HG02840 (cell line): ENCODE measurements around the gene GJB2.
"Not testable (repeated sequence)": the region's sequence is repeated elsewhere in the genome, so short reads cannot be mapped to it uniquely, and the experiment has no call there.

Experiments
- ATAC-seq: cut with Tn5 transposase; IDR thresholded peaks from one replicate; pipeline ENCODE4 v1.9.1; 2021; ENCODE audit warnings: mild to moderate bottlenecking, moderate library complexity, moderate number of reproducible peaks; ENCODE audit not compliant: unreplicated experiment, low FRiP score

Gene GJB2

DNA sequence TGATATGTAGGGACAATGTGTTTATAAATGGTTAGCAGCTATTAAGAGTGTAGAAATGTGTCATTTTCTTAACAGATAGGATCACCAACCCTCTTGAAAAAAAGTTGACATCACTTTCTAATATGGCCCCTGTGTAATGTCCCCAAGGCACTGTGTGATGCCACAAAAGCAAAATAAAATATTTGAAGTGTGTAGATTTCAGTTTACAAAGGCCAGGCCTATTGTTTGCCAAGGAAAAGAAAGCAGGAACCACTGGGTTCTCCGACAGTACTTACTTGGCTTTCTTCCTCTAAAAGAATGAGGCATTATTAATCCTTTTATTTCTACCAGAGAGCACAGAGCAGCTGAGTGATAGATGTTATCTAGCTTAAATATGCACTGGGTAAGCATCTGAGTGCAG lies 21.4 kb downstream of the GJB2 start:
- no peak for ATAC-seq

DNA sequence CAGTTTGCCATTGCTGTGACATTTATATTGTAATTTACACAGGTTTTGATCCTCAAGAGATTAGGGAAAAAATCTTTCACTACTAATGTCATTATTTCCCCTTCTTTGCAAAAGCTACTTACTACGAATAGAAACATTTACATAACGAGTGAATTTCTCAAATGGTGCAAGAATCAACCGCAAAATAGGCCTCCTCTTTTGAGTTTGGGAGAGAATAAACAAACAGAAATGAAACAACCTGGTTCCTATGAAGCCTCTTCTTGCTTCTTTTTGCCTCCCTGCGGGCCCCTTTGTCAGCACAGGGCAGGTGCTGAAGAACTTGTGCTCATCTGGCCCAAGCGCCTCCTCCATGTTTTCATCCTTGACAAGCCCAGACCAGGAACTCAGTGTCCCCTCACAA lies 21.8 kb downstream of the GJB2 start:
- no peak for ATAC-seq

DNA sequence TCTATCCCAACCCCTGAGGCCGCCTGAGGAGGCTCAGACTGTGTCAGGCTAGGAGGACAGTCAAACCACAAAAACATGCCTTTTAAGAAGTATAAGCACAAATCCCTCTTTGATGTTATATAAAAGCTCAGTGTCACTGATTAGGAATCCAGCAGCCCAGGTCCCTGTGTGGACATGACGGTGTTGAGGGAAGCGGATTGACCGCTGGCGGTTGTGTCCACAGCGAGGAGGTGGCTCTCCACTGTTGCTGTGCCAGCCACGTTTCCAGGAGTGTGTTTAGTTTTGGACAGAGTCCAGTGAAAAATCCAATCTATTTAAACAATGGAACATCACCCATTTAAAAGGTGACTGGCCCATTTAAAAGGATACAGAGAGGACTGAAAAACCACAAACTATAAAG lies 24.3 kb downstream of the GJB2 start:
- no peak for ATAC-seq

DNA sequence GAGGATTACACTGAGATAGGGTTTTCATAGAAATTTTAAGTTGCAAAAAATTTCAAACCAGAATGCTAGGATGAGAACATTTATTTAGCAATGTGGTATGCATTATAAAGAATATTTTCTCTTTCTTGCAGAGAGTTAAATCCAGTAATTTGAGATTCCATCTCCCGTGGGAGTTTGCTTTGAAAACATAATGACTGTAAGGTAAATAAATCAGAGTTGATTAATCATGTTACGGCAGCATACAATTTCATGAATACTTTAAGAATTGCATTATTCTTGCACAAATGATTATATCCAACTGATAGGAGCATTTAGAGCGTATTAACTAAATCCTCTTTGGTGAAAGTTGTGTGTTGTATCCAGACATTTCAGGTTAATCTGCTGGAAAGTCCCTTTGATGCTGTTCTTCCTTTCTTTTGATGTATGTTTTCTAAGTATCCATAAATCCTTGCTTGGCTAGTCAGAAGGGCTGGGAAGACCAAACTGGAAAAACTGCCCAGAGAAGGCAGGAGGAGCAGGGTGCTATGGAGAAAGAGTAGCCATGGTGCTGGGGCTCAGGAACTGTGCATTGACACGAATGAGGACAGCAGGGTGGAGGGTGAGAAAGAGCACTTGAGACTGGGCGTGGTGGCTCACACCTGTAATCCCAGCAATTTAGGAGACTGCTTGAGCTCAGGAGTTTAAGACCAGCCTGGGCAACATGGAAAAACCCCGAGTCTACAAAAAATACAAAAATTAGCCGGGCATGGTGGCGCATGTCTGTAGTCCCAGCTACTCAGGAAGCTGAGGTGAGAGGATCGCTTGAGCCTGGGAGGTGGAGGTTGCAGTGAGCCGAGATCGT lies 27.1 kb downstream of the GJB2 start:
- no peak for ATAC-seq

DNA sequence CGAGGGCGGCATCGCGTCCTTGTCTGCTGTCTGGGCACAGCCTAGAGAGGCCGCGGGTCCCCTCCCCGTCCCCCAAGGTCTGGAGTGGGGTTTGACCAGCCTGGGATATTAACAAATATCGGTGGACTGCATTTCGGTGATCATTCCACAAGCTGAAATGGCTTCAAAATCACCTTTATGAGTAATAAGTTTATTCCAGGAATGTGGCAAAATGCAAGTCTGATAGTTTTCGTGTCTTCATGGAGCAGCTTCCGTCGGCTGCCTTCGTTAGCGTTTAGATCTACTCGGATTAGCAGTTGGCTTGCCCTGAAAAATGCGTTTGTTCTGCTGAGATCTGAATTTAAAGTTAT lies 30.8 kb downstream of the GJB2 start:
- ATAC-seq = no peak

DNA sequence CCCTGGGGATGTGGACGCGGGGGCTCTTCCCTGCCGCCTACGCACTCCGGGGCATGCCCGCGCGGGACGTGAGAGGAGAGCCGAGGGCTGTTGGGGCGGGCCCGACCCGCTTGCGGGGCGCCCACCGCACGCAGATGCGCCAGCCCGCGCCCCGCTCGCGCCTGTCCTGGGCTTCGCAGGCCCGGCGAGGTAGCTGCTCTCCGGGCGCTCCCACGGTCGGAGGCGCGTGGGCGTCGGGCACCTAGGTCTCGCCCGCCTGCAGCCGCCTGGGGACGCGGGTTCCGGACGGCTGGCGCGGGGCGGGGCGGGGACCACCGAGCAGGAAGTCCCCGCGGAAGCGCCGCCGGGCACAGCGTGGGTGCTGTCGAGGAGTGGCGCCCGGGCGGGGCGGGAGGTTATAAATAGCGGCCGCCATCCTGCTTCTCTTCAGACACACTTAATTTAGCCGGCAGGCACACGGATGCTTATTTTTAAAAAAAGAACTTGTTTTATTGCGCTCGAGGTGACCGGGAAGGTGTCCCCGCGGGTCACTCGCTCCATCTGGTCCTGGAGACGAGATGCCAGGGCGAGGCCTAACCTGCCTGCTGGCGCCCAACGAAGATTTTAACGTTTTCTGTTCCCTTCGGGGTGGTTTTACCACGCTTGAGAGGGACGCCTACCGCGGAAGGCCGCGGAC lies 31.3 kb downstream of the GJB2 start:
- ATAC-seq = peak; percentile 44

DNA sequence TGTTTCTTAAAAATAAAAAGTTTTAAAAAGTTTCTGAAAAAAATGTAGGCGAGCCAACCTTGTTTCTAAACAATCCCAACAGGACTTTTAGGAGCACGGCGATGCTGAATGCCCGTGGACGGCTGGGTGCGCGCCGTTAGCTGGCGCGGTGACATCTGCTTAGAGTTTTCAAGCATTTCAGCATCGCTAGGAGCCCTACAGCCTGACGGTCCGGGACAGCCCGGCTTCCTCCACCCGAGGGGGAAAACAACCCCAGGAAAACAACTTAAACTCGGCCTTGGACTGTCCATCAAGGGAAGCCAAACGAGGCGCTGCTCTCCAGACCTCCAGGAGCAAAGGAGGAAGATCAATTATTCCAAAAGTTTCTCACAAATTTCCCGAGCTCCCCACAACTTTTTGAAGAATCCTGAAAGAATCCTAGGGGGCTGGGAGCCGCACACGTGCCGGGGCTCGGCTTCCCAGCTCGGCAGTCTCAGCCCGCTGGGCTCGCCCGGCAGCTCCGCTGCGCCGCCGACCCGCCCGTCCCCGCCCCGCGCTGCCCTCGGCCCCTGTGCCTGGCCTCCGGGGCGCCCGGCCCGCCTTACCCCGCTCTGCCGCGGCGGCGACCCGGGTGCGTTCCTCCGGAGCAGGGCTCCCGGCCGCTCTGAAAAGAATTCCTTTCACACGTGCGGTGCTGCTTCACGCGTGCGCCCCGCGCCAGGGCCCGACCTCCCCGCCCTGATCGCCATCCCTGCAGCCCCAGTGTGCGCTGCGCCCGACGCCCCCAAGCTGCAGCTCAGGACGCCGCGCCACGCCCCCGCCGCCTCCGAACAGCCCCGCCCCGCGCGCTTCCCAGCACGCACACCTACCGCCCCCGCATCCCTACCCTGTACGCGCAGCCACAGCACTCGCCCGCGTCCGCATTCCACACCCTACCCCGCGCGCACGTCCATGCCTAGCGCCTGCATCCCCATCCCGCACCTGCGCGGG lies 32.1 kb downstream of the GJB2 start, which contains the start of gene GJA3:
GJA3 (minus strand) TSS at position 747 of the 969 bp plus-strand sequence. CDS start 17,764 bp downstream, outside the sequence.
- ATAC-seq = peak; percentile 54

DNA sequence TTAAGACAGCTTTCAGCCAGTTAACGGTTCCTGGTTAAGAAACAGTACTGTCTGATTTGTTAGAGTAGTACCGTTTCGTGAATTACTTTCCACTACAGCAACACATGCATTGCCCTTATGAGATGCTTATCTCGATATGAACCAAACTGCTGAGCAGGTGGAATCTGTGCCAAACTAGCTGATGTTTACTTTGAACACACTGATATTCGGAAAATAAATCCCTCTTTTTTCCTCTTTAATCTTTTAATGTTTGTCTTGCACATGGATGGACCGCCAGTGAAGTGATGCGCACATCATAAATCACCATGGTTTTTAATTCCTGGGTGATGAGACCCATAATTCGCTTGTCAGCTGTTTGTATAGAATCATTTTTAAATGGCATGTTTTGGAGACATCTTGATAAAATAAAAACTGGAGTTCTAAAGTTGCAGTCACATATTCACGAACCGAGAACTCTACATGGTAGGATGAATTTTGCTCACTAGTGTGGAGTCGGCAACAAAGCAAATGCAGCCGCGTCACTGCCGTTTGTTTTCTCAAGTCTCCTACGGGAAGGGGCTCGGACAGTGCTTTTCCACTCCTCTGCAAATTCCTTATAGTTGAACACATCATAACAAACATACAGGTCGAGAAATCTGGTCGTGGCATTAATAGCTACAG lies 33.0 kb downstream of the GJB2 start:
- no peak for ATAC-seq

DNA sequence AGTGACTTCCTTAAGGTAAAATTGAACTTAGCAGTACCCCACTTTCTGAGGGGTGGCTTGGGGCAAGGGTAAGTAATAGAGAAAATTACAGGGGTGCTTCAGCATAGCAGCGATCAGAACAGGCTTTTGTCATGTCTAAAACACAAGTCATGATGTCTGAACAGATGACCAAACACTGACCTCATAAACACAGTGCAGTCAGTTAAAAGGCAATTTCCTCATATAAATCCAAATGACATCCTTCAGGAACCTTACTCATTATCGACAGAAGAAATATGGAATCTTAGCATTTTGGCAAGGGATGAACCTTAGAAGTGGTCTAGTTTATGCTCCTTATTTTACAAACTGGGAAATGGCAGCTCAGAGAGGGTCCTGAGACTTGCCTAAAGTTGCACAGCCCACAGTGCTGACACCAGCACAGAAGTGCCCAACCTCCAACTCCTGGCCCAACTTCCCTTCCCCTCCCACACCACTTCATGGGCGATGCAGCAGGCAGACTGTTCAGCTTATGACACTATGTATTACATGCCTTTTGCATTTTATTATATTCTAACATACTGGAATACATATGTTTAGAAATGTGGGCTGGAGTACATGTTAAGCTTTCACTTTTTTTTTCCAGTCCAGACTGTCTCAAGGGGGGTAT lies 35.5 kb downstream of the GJB2 start:
- no peak for ATAC-seq

DNA sequence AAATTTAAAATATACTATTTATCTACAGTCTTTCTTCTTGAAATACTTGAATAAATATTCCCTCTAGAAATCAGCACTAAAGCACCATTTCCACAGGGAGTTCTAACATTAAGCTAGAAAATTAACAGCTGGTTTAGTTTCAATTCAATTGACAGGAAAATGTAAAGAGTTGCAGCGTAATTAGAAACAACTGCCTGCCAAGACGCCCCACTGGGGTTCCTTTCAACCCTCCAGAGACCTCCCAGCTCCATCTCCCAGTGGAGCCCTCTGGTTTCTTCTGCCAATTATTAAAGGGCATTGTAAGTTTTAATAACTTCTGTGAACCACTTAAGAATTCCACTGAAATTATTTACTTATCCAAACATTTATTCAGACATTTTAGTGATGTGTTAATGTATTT lies 36.0 kb downstream of the GJB2 start:
- no peak for ATAC-seq

DNA sequence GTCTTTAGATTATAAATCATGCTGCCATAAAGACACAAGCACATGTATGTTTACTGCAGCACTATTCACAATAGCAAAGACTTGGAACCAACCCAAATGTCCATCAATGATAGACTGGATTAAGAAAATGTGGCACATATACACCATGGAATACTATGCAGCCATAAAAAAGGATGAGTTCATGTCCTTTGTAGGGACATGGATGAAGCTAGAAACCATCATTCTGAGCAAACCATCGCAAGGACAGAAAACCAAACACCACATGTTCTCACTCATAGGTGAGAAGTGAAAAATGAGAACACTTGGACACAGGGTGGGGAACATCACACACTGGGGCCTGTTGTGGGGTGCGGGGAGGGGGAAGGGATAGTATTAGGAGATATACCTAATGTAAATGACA lies 39.4 kb downstream of the GJB2 start:
- ATAC-seq = not testable (repeated sequence)

DNA sequence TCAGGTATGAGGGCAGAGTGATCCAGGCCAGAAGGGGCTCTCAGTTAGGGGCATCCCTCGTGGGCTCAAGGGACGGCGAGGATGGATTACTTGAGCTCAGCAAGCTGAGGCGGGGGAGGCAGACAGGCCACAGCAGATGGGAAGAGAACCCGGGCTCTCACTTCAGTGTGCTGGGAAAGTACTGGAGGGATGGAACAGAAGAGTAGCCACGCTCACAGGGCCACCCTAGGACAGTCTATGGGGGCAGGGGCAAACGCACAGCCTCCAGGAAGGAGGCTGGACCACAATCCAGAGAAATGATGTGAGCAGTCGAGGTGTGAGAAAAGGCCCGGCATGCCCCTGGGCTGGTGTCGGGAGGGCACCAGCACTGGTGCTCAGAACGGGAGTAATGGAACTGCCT lies 41.1 kb downstream of the GJB2 start:
- ATAC-seq = no peak

DNA sequence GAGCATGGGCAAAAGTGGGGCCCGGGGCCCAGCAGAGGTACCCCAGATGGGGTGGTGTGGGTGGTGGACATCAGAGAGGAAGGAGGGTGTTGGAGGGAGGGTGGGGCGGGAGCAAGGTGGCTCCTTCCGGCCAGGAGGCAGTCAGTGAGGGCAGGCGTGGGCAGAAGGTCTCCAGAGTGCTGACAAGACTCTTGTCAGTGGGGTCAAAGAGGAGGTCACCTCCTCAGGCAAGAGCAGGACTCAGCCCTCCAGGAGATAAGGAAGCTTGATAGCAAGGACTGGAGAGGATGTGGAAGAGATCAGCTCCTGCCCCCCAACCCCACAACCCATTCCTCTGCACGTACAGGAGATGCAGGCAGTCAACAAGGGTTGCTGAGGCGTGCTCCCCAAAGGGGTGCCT lies 41.7 kb downstream of the GJB2 start:
- no peak for ATAC-seq

DNA sequence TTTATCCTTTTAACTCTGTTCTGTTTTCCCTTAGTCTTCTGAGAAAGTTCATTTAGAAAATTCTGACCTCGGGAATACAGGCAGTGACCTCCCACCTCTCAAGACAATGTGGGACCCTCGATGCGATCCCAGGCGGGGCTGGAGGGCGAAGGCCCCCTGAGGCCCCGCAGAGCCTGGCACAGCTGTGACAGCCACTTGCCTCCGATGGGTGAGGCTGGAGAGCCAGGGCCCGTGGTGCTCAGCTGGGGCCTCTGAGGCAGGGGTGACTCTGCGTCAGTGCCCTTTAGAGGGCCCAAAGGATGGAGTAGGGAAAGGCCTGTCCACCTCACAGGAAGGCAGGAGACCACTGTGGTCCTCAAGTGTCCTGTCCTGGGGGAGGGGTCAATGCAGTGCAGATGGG lies 42.2 kb downstream of the GJB2 start:
- no peak for ATAC-seq

DNA sequence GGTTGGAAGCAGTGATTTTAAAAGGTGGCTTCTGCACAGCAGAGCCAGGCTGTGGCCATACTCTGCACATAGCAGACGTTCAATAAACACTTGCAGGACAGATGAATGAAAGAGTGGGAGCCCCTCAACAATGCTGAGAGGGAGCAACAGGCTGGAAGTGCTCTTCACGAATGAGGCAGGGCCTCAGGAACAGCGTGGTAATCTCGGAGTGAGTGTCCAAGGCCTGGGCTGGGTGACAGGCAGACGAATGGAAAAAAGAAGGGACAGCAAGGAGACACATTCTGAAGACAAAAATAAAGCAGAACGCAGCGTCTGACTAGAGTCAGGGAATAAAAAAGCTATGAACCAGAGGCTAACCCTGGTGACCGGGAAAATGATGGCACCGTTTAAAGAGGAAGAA lies 43.0 kb downstream of the GJB2 start:
- no peak for ATAC-seq

DNA sequence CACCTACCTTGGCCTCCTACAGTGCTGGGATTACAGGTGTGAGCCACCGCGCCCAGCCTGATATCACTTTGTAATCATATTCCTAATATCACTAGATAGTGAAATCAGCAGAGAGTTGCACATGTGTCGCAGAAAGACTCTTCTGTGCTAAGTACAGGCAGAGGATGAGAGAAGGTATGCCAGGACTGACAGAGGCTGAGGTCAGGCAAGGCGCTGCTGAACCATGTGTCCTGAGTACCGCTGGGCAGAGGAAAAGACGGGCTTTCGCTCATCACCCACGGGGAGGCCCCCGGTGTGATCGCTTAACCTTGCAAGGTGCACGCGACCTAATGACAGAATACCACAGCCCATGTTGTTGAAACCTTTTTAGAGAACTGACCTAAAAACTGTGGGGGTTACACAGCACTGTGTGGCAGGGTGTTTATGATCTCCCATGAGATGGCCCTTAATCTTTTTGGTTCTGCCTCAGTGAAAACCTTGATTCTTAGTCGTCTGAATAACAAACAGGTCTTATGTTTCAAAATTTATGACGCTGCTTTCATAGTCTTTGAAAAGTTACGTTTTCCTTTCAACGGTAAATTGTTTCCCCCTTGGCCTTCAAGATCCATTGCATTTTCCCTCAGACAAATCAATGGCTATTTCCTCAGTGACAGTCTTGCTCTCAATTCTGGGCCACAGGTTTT lies 44.1 kb downstream of the GJB2 start:
- no peak for ATAC-seq

DNA sequence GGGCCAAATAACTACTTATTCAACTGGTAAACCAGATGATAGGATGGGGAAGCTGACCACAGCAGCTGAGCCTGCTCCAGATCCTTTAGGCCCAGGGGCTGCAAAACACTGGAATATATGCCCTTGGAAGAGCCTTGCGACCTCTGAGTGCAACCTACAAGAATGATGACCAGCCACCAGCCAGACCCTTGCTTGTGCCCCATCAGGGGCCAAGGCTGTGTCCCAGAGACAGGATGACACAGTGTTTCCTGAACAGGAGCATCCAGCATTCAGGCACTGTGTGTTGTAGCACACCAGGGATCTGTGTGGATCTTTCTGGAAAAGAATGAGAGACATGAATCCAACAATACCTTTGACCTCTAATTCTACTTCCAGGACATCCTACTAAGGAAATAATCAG lies 46.4 kb downstream of the GJB2 start:
- ATAC-seq = no peak

DNA sequence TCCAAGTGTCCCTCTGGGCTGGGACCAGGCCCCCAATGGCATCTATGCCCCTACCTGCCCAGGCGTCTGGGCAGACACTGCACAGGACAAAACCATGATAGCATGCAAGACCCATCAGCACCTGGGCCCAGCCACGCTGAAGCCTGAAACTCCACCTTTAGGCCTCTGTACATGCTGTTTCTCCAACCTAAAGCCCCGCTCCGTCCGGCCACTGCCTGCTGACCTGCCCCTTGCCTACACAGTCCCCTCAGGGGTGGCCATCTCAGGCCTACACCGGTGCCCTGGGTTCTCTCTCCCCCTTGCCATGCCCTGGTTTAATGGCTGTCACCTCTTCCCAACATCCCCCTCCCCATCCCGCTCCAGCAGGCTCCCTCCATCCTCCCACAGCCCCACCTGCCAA lies 47.2 kb downstream of the GJB2 start:
- no peak for ATAC-seq

DNA sequence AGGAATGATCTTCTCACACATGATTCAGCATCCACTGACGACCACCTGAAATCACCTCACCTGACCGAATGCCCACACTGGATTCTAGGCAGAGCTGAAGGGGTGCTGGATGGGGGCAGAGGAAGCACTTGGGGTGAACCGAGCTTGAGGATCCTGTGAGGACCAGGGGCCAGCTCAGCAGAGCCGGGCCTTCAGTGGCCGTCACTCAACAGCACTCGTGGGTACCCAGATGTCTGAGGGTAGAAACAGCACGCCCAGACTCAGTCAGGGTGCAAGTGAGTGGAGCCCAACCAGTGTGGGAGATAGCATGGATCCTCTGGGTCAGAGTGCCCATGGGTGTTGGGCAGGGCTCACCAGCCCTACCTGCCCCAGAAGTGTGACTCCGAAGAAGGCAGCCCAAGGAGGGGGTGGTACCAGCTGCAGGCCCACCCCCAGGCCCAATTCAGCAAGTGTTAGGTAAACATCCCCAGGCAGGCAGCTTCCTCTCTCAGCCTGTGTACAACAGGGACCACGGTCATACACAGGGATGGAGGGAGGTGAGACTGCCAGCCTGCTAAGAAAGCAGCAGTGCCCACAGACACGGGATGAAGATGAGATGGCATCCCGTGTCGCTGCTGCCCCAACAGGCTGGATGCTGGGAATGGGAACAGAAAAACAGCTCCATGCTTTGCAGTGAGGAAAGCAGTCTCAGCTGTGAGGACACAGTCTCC lies 48.4 kb downstream of the GJB2 start:
- ATAC-seq = no peak
